Skeletal muscle satellite cell (primary cell): ENCODE measurements around the gene ANK3.

Source experiments
- H3K27me3 ChIP-seq: 2 replicates; pipeline ENCODE4 v1.7.0; 2013; ENCODE audit warnings: low read length; ENCODE audit not compliant: control insufficient read depth, insufficient read depth
- H3K36me3 ChIP-seq: 2 replicates; pipeline ENCODE4 v1.7.0; 2013; ENCODE audit warnings: mild to moderate bottlenecking, control low read depth, low read length; ENCODE audit not compliant: insufficient read depth
- H3K4me1 ChIP-seq: 2 replicates; pipeline ENCODE4 v1.7.0; 2013; ENCODE audit warnings: low read length; ENCODE audit not compliant: control insufficient read depth, insufficient read depth
- H3K4me2 ChIP-seq: 2 replicates; pipeline ENCODE4 v1.7.0; 2013; ENCODE audit warnings: mild to moderate bottlenecking, low read length
- H3K4me3 ChIP-seq: 2 replicates; pipeline ENCODE4 v1.7.0; 2013; ENCODE audit warnings: low read length
- H3K9ac ChIP-seq: 2 replicates; pipeline ENCODE4 v1.7.0; 2013; ENCODE audit warnings: mild to moderate bottlenecking, low read depth, low read length, moderate library complexity
- H3K9me3 ChIP-seq: replicated peaks from 2 replicates; pipeline ENCODE4 v1.7.0; 2013; ENCODE audit warnings: mild to moderate bottlenecking, control low read depth, low read length

Gene ANK3

GRCh38 chr10:60289800-60290199, 99.9 kb downstream of the ANK3 start:
- peaks cover 68% of the 10 kb centered on the region for H3K4me1 ChIP-seq
- no peaks in the 10 kb centered on the region for H3K36me3 ChIP-seq
- H3K9ac ChIP-seq: peak overlapping the region; percentile 24
- peak overlapping the region; percentile 45 for H3K4me2 ChIP-seq
- no peaks in the 10 kb centered on the region for H3K27me3 ChIP-seq
- no peaks in the 10 kb centered on the region for H3K9me3 ChIP-seq
- H3K4me3 ChIP-seq: no peak overlapping the region

GRCh38 chr10:60288256-60288655, 101.4 kb downstream of the ANK3 start:
- Histone ChIP-seq H3K4me1 (peaks cover 71% of the 10 kb centered on the region), H3K36me3 (no peaks in the 10 kb centered on the region)

DNA sequence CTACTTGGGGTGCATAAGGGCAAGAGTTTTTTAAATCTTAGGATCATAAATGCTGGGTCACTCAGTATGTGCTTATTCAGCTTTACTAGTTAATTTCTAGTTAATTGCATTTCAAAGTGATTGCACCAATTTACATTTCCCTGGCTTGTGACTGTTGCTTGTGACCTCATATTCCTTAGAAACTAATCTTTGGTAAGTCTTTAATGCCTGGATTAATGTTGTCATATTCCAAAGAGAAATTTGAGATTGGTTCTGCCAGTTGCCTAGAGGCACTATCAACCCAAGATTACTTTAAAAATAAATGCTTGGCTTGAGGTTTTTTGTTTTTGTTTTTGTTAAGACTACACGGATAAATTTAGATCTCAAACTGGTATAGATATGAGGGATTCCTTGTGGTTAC, 103.1 kb downstream of the ANK3 start:
- Histone ChIP-seq H3K9ac (no peak overlapping the region), H3K4me2 (no peak overlapping the region), H3K4me3 (no peak overlapping the region), H3K4me1 (peaks cover 85% of the 10 kb centered on the region), H3K36me3 (no peaks in the 10 kb centered on the region), H3K9me3 (no peaks in the 10 kb centered on the region), H3K27me3 (no peaks in the 10 kb centered on the region)

More at GRCh38 chr10:60288256-60288655, 101.4 kb downstream of the ANK3 start:
- Histone ChIP-seq H3K4me3 (no peak overlapping the region), H3K4me2 (no peak overlapping the region), H3K9me3 (no peaks in the 10 kb centered on the region), H3K27me3 (no peaks in the 10 kb centered on the region), H3K9ac (no peak overlapping the region)

- H3K4me1 ChIP-seq: peaks cover 67% of the 10 kb centered on the region
- H3K9ac ChIP-seq: peak overlapping the region; percentile 84
- H3K27me3 ChIP-seq: no peaks in the 10 kb centered on the region
- H3K9me3 ChIP-seq: no peaks in the 10 kb centered on the region
- no peaks in the 10 kb centered on the region for H3K36me3 ChIP-seq
- H3K4me3 ChIP-seq: peak overlapping the region; percentile 61
- H3K4me2 ChIP-seq: peak overlapping the region; percentile 81
Observed at GRCh38 chr10:60283397-60283796, 106.3 kb downstream of the ANK3 start.

DNA sequence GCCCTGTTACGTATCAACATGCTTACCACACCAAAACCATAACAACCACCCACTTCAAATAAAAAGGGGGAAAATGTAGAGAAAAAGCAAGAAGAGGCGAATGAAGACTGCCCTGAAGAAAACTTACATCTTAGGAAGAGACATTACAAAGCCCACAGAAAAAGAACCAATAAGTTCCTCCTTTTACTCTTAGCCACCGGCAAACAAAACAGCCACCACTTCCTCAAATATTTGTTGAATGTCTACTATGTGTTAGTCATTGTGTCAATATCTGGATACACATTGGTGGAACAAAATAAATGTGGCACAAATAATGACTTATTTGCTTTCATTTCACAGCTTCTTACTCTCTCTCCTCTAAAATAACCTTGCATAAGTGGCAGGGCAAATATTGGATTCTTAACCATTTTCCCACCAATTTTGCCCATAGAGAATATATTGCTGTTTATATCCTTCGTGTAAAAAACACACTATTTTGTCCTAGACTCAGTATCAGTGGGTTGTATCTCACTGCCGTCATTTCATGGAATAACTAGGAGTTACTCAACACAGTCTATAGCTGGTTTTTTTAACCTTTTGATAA, 106.8 kb downstream of the ANK3 start:
- Histone ChIP-seq H3K4me3 (peak overlapping the region; percentile 61), H3K27me3 (no peaks in the 10 kb centered on the region), H3K9me3 (no peaks in the 10 kb centered on the region), H3K4me2 (peak overlapping the region; percentile 81), H3K4me1 (peaks cover 63% of the 10 kb centered on the region), H3K9ac (peak overlapping the region; percentile 84), H3K36me3 (no peaks in the 10 kb centered on the region)

DNA sequence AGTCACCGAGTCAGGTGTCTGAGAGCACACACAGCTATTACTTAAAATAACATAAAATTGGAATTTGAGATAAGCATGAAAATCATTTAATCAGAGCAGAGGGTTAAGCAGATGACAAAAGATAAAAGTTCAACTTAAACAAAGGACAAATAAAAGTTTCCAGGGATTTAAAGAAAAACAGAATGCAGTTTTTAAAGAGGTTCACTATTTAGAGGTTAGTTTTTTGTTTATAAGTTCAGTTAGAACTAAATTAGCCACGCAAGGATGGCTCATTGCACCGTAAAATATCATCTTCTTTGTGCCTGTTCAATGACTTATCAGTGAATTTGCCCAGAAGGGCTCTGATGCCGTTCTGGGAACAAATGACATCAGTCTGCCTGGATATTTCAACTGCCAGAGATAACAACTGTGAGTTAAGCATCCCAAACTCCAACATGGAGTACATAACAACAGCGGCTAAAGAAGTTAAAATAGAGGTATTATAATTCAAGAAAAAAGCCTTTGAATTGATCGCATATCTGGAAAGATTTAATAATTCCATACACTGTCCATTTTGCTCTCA, 107.8 kb downstream of the ANK3 start:
- peak overlapping the region; percentile 81 for H3K4me2 ChIP-seq
- peak overlapping the region; percentile 84 for H3K9ac ChIP-seq
- no peaks in the 10 kb centered on the region for H3K9me3 ChIP-seq
- H3K4me3 ChIP-seq: peak overlapping the region; percentile 61
- no peaks in the 10 kb centered on the region for H3K27me3 ChIP-seq
- no peaks in the 10 kb centered on the region for H3K36me3 ChIP-seq
- H3K4me1 ChIP-seq: peaks cover 59% of the 10 kb centered on the region

GRCh38 chr10:60281331-60281730, 108.3 kb downstream of the ANK3 start:
- H3K4me3 ChIP-seq: peak overlapping the region; percentile 11
- H3K9ac ChIP-seq: peak overlapping the region; percentile 84
- no peaks in the 10 kb centered on the region for H3K27me3 ChIP-seq
- H3K4me1 ChIP-seq: peaks cover 55% of the 10 kb centered on the region
- peak overlapping the region; percentile 81 for H3K4me2 ChIP-seq
- no peaks in the 10 kb centered on the region for H3K36me3 ChIP-seq
- no peaks in the 10 kb centered on the region for H3K9me3 ChIP-seq

DNA sequence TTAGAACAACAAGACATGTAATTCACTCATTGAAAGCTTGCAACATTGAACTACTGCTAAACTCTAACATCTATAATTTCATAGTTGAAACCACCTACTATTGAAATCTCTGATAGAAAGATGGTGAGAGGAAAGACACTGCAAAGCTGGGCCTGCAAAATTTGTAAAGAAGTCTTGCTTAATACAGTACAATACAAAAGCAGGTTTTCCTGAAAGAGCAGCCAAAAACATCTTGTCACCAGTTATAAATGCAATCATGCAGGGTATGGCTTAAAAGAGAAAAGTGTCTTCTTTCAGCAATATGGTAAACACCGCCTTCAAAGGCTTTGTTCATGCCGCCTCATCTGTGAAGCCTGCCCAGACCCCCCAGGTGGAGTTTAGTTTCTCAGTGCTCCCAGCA, 109.2 kb downstream of the ANK3 start:
- Histone ChIP-seq H3K4me3 (no peak overlapping the region), H3K4me1 (peaks cover 57% of the 10 kb centered on the region), H3K36me3 (no peaks in the 10 kb centered on the region), H3K9ac (no peak overlapping the region), H3K27me3 (no peaks in the 10 kb centered on the region), H3K4me2 (no peak overlapping the region), H3K9me3 (no peaks in the 10 kb centered on the region)

DNA sequence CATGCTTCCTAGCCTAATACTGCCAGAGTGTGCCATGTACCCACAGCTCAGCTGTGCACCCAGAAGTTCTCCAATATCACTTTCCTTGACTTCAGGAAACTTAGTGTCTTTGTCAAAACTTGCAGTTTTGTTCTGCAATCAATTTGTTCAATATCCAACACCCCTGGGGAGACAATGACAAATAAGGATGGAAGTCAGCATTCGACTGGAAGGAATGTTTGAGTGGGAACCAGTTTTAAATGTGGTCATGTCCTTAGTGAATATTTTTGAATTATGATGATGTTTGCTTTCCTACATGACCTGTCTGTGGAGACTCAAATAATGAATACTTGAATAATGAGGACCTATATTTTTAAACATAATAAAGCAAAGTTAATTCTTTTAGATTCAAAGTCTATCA, 112.0 kb downstream of the ANK3 start:
- H3K4me3 ChIP-seq: no peak overlapping the region
- H3K4me1 ChIP-seq: peaks cover 36% of the 10 kb centered on the region
- H3K27me3 ChIP-seq: no peaks in the 10 kb centered on the region
- H3K4me2 ChIP-seq: no peak overlapping the region
- H3K9me3 ChIP-seq: no peaks in the 10 kb centered on the region
- H3K9ac ChIP-seq: no peak overlapping the region
- H3K36me3 ChIP-seq: no peaks in the 10 kb centered on the region

DNA sequence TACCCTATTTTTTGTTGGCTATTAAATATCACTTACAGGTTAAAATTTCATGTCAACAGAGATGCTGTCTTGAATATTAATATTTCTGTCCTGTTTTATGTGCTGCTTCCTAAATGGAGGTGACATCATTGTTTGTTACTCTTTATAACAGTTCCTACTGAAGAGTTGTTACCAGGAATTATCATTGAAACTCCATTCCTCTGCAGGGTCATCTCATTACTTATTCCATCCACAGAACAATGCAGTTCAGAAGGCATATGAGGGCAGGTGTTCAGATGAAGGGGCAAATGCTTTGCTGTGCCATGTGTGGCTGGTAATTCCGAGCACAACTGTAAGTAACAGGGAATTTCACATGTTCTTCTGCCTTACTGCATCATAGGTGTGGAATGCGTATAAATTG, 113.4 kb downstream of the ANK3 start:
- Histone ChIP-seq H3K27me3 (no peaks in the 10 kb centered on the region), H3K4me1 (peaks cover 22% of the 10 kb centered on the region), H3K9ac (no peak overlapping the region), H3K4me3 (no peak overlapping the region), H3K4me2 (no peak overlapping the region), H3K9me3 (no peaks in the 10 kb centered on the region), H3K36me3 (no peaks in the 10 kb centered on the region)

GRCh38 chr10:60271319-60272040, 118.2 kb downstream of the ANK3 start:
- Histone ChIP-seq H3K9me3 (no peaks in the 10 kb centered on the region), H3K4me2 (no peak overlapping the region), H3K9ac (no peak overlapping the region), H3K4me3 (no peak overlapping the region), H3K27me3 (no peaks in the 10 kb centered on the region), H3K36me3 (no peaks in the 10 kb centered on the region), H3K4me1 (peaks cover 16% of the 10 kb centered on the region)

GRCh38 chr10:60270426-60270825, 119.2 kb downstream of the ANK3 start:
- H3K4me3 ChIP-seq: no peak overlapping the region
- no peaks in the 10 kb centered on the region for H3K9me3 ChIP-seq
- H3K4me2 ChIP-seq: no peak overlapping the region
- H3K4me1 ChIP-seq: peaks cover 11% of the 10 kb centered on the region
- no peaks in the 10 kb centered on the region for H3K36me3 ChIP-seq
- peak overlapping the region; percentile 44 for H3K9ac ChIP-seq
- no peaks in the 10 kb centered on the region for H3K27me3 ChIP-seq
